NK-92 (cell line): ENCODE results near the gene WWOX.
"Not testable (repeated sequence)": the region's sequence is repeated elsewhere in the genome, so short reads cannot be mapped to it uniquely, and the experiment has no call there.

Experiments used
- DNase-seq: peaks from one replicate; lab custom pipeline; 2025; ENCODE audit not compliant: unreplicated experiment; lab: John Stamatoyannopoulos, UW

WWOX gene

DNA sequence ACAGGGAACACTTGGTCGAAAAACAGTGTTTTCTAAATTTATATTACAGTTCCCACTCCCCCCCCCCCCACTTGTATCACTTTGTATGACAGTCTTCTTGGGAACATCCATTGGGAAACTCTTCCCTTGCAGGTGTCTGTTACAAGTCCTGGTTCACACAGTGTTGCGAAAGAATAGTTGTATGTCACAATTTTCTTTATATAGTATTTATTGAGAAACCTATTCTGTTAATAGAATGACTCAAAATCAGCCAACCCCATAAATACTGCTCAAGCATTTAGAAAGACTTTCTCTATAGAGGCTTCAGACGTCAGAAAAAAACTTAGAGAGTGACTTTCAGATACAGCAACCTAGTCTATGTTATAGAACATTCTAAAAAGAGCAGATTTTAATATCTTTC is 414.4 kb downstream of the WWOX start:
- no peak for DNase-seq

DNA sequence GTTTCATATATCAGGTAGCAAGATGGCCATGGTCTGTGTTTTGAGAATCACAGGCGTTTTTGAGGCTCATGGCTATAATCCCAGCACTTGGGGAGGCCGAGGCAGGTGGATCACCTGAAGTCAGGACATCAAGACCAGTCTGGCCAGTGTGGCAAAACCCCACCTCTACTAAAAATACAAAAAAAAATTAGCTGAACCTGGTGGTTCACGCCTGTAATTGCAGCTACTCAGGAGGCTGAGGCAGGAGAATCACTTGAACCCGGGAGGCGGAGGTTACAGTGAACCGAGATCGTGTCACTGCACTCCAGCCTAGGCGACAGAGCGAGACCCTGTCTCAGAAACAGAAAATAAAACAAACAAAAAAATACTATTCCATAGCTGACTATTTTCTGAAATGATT is 415.4 kb downstream of the WWOX start:
- DNase-seq: not testable (repeated sequence)

DNA sequence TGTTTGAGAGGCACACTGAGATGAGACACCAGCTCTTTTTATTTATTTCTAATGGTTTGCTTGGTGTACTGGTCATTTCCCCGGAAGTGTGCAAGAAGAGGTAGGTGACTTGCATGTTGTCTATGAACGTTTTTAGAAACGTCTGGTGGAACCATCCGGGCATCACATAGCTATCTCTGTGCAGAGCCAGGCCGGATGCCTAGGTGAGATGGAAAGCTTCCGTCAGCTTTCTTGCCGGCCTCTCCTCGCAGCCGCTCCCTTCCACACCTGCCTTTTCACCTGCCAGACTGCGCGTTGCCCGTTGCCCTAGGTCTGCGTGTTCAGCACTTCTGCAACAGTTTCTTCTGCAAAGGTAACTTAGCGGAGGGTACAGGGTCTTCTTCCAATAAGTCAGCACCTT is 416.0 kb downstream of the WWOX start:
- no peak for DNase-seq

DNA sequence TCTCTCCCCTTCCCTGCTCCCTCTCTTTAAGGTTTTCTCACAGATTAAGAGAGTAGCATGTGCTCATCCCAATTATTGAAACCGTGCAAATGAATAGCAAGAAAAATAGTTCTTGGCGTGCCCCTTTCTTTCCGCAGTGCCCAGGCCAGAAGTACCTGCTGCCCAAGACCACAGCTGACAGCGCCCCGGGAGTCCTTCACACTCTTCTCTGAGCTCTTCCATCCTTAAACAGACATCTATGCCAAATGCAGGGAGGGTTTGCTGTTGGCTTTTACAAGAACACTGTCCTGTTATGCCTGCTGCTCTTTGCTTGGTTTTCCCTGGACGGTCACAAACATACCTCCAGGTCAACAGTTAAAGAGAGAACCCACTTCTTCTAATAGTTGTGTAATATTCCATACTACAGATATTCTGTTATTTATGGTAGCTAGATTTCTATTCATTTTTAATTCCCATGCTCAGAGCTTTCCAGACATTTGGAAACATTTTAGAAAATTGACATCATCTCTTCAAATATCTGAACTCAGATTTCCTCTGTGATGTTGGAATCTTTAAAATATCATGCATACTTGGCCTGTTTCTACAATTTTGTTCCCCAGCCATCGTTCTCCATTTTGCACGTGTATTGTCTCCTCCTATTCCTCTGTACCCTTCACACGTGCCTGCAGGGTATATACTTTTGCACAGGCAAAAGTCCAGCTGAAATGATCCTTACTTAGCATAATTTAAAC is 416.7 kb downstream of the WWOX start:
- no peak for DNase-seq

DNA sequence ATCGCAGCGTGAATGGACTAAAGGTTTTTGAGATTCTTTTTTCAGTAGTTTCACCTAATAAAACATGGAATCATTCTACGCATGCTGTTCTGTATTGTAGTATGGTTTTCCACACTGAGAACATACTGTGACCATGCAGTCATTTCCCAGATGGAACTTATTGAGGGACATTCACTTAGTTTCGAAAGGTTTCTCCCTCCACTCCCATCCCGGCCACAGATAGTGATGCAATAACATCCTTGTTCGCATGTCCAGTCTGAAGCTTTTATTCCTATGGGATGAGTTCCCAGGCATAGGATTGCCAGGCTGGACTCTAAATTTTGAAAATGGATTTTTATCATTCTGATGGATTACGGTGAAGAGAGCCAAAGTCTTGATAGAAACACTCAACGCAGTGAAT is 420.4 kb downstream of the WWOX start:
- no peak for DNase-seq

DNA sequence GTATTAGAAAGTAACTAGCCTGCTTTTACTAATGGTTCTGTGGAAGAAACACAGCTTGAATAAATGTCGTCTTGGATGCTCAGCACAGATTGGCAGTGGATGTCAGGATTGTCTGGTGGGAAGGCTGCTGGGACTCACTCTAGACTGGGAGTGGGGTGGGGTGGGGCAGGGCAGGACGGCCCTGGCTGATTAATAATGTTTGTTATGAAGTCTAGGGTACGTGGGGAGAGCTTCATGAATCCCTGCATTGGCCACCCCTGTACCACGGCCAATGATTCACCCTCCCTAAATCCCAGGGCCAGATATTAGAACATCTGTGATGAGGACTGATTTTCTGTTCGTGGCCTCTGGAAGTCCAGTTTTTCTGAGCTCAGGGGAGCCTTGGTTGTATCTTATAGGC is 421.0 kb downstream of the WWOX start:
- DNase-seq: no peak

DNA sequence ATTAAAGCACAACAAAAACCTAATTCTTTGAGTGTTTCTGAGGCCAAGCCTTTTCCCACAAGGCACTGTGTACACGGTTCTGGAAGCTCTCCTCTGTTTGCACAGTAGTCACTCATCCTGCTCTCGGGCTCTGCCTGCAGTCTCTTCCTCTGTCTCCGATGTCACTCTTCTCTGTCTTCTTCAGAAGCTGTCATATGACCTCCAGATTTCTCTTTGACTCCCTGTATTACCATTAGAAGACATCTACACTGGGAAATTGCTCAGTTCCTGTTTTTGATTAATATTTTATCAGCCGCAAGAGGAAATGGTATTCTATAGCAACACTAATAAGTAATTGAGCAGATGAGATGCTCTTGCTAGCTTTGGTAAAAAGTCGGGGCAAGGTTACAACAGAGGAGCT is 422.9 kb downstream of the WWOX start:
- DNase-seq: no peak

DNA sequence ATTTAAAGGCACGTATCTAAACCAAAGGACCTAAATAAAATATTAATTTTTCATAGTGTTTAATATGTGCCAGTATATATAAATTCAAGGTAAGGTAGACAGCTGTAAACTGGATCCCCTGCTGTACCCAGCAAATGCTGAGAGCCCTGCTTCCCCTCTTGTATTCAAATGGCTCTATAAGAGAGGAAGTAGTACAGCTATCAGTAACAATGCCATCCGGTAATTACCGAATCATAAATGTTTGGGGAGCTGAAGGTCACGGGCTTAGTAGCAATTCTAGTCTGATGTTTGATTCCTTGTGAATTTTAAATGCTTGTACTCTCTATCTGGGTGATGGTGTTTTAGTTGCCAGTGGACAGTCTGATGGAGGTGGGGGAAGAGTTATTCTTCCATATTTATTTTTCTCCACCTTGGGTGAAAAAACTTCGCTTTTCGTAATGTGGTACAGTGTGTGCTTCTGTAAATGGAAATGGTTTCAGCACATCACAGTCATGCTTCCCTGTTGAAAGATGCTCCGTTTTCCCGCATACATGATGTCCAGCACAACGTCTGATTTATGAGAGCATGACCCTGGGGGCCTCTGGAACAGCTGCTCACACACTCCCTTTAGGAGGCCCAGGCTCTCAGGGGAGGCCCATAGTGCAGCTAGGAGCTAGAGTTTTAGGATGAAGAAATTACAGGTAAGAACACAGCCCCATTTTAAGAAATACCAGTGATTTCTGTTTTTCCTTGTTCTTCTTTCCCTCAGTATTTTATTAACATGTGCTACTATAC is 423.9 kb downstream of the WWOX start:
- DNase-seq: no peak

DNA sequence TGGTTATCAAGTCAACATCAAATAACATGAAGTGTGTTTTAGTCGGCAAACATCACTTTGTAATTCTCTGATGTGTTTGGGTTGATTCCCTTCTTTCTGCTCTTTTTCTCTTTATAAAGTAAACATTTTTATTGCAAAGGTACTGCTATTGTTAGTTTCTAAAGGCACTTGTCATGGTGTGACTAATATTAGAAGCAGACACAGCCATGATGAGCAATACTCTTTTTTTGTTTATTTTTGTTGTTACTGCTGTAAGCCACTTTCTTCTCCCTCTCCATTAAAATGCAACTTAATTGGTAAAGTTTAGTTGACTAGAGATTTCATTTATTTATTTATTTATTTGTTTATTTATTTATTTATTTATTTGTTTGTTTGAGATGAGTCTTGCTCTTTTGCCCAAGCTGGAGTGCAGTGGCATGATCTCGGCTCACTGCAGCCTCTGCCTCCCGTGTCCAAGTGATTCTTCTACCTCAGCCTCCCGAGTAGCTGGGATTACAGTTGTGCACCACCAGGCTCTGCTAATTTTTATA is 424.7 kb downstream of the WWOX start:
- DNase-seq: no peak

DNA sequence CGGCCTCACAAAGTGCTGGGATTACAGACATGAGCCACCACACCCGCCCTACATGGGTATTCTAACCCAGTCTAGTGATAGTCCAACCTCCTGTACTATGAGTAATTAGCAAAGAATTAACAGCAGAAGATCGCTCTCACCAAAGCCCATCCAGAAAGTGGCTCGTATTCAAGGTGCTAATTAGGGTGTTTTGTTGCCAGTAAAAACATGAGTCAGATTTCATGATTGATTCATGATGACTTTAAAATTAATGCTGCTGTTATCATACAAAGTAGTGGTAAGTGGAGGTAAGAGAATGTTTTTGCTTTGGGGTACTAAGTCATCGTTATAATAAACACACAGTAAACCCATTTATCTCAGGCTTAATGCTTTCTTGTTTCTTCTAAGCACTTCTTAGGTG is 428.8 kb downstream of the WWOX start:
- no peak for DNase-seq

DNA sequence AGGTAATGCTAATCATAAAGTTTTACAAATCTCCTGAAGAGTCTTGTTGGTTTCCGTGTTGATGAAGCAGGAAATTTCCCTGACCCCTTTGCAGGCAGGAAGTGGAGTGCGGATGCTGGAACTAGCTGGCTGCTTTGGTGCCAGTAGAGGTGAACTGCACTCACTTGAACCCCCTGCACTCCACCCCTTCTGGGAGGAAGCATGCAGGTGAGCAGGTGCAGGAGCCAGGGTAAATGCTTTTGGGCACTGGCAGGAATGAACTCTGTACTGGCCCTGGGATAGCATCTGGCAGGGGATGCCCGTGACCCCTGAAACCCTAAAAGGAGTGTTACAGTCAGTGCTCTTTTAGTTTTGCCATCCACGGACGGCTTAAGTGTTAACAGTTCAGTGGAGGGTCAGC is 430.4 kb downstream of the WWOX start:
- DNase-seq: no peak

DNA sequence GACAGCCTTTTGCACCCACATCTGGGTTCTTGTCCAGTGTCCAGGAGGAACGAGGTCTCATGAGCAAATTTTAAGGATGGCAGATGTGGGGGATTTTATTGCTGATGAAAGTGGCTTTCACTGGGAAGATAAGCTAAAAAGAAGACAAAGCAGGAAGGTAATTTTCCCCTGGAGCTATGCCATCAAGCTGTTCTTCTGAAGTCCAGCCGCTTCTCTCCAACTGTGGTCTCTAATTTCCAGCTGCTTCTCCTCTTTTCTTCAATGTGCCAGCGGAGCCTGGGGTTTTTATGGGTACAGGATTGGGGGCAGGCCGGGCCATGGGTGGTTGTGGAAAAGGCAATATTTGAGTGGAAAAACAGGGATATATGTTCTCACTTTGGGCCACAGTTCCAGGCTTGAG is 430.8 kb downstream of the WWOX start:
- no peak for DNase-seq

DNA sequence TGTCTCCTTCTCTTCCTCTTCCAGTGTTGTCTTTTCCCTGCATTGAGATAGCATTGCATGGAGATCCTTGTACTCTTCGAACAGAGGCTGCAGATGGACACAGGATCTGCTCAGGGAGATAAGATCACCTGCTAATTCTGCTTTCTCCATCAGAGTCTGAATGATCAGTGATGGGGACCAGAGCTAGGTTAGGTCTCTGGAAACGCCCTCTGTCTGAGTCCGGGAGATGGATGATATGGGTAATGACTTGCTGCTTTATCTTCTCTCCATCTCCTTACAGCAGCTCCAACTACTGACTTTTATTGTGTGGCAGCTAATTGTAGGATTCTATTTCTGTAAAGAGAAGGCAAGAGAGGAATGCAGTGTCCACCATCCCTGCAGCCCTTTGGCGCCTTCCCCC is 435.6 kb downstream of the WWOX start:
- DNase-seq: no peak

DNA sequence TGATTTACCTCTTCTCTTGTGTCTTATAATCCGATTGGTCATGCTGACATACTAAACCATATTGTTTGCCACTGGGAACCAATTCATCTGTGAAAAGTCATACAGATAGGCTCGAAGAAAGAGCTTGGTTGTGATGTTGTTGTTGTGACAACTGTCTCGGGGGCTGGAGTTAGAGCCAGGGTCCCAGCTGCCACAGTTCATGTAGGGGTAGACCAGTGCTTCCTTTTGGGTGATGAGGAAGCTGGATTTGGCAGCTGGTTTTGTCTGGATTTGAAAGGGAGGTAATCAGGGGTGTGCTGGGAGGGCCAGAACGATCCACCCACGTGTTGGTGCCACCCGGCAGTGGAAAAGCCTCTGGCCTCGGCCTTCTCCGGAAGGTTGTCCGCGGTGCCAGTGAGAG is 438.1 kb downstream of the WWOX start:
- DNase-seq: no peak

DNA sequence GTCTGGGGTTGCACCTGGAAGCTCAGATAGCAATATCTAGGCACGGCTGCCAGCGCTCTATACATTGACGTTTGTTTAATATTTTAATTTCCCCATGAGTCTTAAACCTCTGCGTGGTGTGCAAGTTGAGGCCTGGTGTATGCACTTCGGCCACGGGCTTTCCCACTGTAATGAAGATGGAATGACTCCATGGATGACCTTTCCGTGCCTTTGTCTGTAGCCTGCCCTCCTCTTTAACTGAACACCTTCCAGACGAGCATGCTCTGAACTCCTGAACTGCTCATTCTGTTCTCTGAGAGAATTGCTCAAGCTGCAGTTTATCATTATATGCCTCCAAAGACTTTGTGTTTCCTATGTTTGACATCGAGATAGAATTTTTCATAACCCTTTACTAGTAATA is 438.8 kb downstream of the WWOX start:
- no peak for DNase-seq

DNA sequence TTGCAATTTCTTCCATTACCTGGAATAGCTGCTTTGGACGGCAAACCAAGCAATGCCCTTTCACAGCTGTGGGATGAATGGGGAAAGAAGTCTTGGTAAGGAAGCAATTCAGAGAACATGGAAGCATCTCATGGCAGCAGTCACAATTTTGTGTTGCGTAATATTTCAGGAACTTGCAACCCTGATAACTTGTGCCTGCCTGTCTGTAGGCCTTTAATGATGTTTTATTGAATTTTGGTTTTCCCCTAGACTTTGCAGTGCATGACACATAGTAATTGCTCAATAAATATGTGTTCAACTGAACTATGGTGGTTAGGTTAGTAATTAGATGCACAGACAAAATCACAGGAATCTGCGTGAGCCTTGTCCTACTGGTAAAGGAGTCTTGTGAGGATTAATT is 439.5 kb downstream of the WWOX start:
- DNase-seq: no peak

DNA sequence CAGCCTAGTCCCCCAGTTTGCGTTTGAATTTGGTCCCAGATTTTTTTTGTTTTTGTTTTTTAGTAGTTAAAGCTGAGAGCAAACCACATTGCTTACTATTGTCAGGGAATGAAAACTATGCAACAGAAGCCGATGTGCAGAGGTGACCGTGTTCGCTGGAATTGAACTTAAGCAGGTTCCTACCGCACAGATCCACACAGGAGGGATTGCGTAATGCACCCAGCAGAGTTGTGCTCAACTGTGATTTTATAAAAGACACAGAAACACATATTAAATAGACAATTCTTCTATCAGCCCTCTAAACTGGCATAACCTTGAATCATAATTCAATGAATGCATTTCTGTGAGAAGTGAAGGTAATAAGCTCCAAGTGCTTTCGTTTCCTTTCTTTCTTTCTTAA is 443.0 kb downstream of the WWOX start:
- DNase-seq: no peak

DNA sequence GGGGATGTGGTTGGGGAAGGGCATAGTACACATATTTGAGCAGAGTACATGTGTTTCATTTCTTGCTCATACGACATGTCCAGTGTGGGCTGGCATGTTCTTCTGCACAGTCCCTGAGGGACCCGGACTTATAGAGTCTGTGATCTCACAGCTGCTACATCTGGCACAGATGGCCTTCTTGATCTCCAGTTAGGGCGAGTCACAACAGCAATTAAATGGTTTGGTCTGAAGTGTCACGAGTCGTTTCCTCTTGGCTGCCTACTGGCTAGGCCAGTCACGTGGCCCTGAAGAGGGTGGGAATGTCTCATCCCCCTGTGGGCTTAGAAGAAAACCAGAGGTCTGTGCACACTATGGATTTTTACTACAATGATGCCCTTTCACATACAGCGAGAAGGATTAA is 443.6 kb downstream of the WWOX start:
- no peak for DNase-seq

DNA sequence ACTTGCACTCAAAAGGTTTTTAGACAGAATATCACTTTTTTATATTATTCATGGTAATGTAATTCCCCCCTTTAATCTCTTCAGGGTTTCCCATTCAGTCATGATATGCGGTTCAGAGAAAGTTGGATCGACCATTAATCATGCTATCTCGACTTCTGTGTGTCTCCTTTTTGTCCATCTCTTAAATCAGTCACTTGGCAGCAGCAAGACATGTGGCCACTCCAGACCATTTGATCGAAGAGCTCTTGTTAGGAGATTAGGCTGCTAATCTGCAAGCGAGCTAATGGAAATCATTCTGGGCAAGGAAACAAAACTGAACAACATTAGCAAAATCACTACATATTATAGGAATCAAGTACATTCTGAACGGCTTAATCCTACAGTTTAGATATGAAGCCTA is 449.9 kb downstream of the WWOX start:
- DNase-seq: no peak

DNA sequence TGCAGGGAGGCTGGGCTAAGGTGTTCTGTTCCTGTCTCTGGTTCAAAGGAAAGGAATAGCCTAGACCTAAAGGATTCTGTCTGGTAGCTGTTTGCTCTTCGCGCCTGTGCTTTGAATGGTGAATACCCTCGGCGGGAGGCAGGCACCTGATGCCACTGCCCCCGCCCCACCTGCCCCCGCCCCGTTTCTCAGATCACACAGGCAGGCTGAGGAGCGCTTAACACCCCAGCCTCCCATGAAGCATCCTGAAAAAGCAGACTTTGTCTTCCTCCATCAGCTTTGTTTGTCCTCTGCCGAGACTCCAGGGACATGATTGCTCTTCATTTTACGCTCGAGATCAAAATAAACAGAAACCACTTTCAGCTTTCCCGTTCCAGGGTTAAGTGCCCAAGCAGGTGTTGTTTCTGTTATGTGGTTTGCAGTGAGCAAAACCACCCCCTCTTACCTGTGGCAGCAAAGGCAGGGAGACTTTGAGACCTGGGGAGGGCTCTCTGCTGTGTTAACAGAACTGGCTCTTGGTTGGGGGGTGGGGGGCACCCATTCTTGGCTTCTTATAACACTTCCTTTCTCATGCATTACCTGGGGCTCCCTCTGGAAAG is 452.1 kb downstream of the WWOX start:
- DNase-seq: no peak

DNA sequence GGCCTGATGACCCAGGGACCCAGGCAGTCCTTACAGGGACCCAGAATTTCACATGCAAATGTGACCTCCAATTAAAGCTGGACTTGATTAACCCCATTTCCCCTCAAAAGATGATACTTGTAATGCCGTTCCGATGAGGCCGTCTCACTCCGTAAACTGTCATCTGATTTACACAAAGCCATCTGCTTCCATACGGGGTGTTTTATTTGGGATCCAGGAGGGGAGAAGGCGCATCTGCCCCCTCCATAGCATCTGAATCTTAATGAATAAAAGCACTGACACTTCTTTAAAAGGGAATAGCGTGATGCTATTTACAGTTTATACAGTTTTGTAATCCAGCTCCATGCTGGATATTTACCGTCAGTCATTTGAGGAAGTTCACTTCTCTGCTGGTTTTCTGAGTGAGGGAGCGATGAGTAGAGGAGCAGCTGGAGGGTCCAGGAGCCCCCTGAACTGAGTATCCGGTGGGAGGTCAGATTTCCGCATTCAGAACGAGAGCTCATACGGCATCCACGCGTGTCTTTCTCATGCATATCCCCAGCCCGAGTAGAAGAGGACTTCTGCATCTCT is 452.7 kb downstream of the WWOX start:
- DNase-seq: no peak

DNA sequence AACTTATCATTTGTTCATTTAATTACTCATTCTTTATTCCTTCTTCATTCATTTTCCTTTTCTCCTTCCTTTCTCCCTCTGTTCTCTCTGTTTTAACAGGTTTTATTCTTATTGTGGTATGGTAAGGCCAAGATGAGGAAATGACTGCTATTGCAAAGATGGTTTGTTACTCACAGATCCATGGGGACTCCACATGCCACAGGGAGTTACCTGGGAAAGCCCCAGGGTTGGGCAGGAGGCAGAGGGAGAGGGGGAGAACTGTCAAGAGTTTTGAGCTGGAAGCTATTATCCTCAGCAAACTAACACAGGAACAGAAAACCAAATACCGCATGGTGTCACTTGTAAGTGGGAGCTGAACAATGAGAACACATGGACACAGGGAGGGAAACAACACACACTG is 453.3 kb downstream of the WWOX start:
- no peak for DNase-seq
